ENCODE measurements around the gene LIME1.
A peak's percentile ranks its signal among the peaks of the same experiment; 100 is the strongest.

LIME1 gene

GRCh38 chr20:63751471-63752271, 15.2 kb downstream of the LIME1 start:
- DNase-seq, result no peak

GRCh38 chr20:63752411-63753101, 16.1 kb downstream of the LIME1 start:
- DNase-seq, result no peak

GRCh38 chr20:63753381-63753780, 16.9 kb downstream of the LIME1 start:
- DNase-seq, result no peak

GRCh38 chr20:63754008-63754407, 17.5 kb downstream of the LIME1 start:
- DNase-seq, result no peak

GRCh38 chr20:63755933-63756647, 19.6 kb downstream of the LIME1 start:
- DNase-seq, result no peak

- DNase-seq, result no peak
Observed at GRCh38 chr20:63756648-63756991, 20.2 kb downstream of the LIME1 start.

- no peak for DNase-seq
Observed at GRCh38 chr20:63758152-63758551, 21.7 kb downstream of the LIME1 start.

- DNase-seq, result no peak
Observed at GRCh38 chr20:63759377-63759901, 23.0 kb downstream of the LIME1 start.

GRCh38 chr20:63765082-63765873, 28.8 kb downstream of the LIME1 start:
- DNase-seq, result no peak

- DNase-seq, result no peak
Observed at GRCh38 chr20:63765902-63766301, 29.4 kb downstream of the LIME1 start.

- DNase-seq, result no peak
Observed at GRCh38 chr20:63766695-63767426, 30.4 kb downstream of the LIME1 start.

GRCh38 chr20:63767456-63767855, 31.0 kb downstream of the LIME1 start:
- no peak for DNase-seq

GRCh38 chr20:63767886-63768285, 31.4 kb downstream of the LIME1 start:
- DNase-seq, result no peak

- no peak for DNase-seq
Observed at GRCh38 chr20:63768591-63769515, 32.4 kb downstream of the LIME1 start.

GRCh38 chr20:63769891-63770474, 33.5 kb downstream of the LIME1 start:
- no peak for DNase-seq

- DNase-seq, result no peak
Observed at GRCh38 chr20:63771046-63771707, 34.7 kb downstream of the LIME1 start.

- peak; percentile 9 for DNase-seq
Observed at GRCh38 chr20:63772781-63773518, 36.5 kb downstream of the LIME1 start.

- DNase-seq, result no peak
Observed at GRCh38 chr20:63773571-63774241, 37.2 kb downstream of the LIME1 start.
